Activated CD4-positive, alpha-beta T cell treated with anti-CD3 and anti-CD28 coated beads, Interleukin-2, amount 10 ng/mL, durations not matched to agents 7 days and 5 days (primary cell): ENCODE results near the gene SPC24. TPM values are rescaled to one million over a fixed set of nuclear protein-coding genes. Genes with fewer than 3 reads are reported as not detected.
"Not testable (repeated sequence)": the region's sequence is repeated elsewhere in the genome, so short reads cannot be mapped to it uniquely, and the experiment has no call there.

ENCODE experiments used
- CTCF ChIA-PET: fragments of 350-600 bp; sonication (Branson Sonifier 250); formaldehyde crosslinking; loops from one replicate; lab custom pipeline; 2021; ENCODE audit warnings: antibody characterized with exemption; lab: Charles Lee
- POLR2A ChIA-PET: fragments of 350-600 bp; sonication (Branson Sonifier 250); formaldehyde crosslinking; loops from one replicate; lab custom pipeline; 2021; ENCODE audit warnings: antibody characterized with exemption; lab: Charles Lee
- DNase-seq: peaks from one replicate; pipeline ENCODE4 v3.0.0-alpha.2; 2020
- H3K27ac Mint-ChIP-seq: one replicate; pipeline ENCODE4 v1.8.0; 2021; ENCODE audit warnings: mild to moderate bottlenecking, moderate library complexity, mixed read lengths
- H3K27me3 Mint-ChIP-seq: one replicate; pipeline ENCODE4 v1.8.0; 2021; ENCODE audit warnings: mixed read lengths
- H3K36me3 Mint-ChIP-seq: one replicate; pipeline ENCODE4 v1.8.0; 2021; ENCODE audit warnings: low read depth, mixed read lengths
- H3K4me1 Mint-ChIP-seq: one replicate; pipeline ENCODE4 v1.8.0; 2021; ENCODE audit warnings: mixed read lengths
- H3K4me3 Mint-ChIP-seq: one replicate; pipeline ENCODE4 v1.8.0; 2021; ENCODE audit warnings: mild to moderate bottlenecking, moderate library complexity, mixed read lengths
- H3K9me3 Mint-ChIP-seq: one replicate; pipeline ENCODE4 v1.8.0; 2021; ENCODE audit warnings: mixed read lengths
- microRNA-seq: library from miRNA; unstranded; fragments of <30 nt; microRNA quantifications from one replicate; pipeline ENCODE4 v1.2.0, GENCODE V29; 2021; ENCODE audit warnings: borderline microRNAs expressed, borderline replicate concordance
- total RNA-seq, 2 experiments: library from RNA; stranded (reverse); gene quantifications; one replicate each; pipeline ENCODE4 v1.2.3, GENCODE V29; 2021

SPC24 gene
- total RNA-seq, 2 experiments from 2014 or later, result 80.4 to 97.3 TPM

DNA sequence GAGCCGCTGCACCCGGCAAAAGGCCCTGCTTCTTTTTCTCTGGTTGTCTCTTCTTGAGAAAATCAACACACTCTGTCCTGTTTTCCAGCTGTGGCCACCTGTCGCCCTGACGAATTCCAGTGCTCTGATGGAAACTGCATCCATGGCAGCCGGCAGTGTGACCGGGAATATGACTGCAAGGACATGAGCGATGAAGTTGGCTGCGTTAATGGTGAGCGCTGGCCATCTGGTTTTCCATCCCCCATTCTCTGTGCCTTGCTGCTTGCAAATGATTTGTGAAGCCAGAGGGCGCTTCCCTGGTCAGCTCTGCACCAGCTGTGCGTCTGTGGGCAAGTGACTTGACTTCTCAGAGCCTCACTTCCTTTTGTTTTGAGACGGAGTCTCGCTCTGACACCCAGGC is 49.1 kb downstream of the SPC24 start:
- no peaks in the 10 kb centered on the region for H3K9me3 Mint-ChIP-seq
- H3K27ac Mint-ChIP-seq, result no peak overlapping the region
- no peak overlapping the region for H3K4me3 Mint-ChIP-seq
- no peaks in the 10 kb centered on the region for H3K27me3 Mint-ChIP-seq
- no peak for DNase-seq
- POLR2A ChIA-PET, result no interaction called here
- H3K4me1 Mint-ChIP-seq, result peaks cover 4% of the 10 kb centered on the region
- peaks cover 66% of the 10 kb centered on the region for H3K36me3 Mint-ChIP-seq
- CTCF ChIA-PET, result interaction anchor here (0.6 to 1.0 kb wide), 2 partner anchors 20 to 26 kb away, joined by 3 read pairs; no protein-coding TSS in a partner anchor

DNA sequence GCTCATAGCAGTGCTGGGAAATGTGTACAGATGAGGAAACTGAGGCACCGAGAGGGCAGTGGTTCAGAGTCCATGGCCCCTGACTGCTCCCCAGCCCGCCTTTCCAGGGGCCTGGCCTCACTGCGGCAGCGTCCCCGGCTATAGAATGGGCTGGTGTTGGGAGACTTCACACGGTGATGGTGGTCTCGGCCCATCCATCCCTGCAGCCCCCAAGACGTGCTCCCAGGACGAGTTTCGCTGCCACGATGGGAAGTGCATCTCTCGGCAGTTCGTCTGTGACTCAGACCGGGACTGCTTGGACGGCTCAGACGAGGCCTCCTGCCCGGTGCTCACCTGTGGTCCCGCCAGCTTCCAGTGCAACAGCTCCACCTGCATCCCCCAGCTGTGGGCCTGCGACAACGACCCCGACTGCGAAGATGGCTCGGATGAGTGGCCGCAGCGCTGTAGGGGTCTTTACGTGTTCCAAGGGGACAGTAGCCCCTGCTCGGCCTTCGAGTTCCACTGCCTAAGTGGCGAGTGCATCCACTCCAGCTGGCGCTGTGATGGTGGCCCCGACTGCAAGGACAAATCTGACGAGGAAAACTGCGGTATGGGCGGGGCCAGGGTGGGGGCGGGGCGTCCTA is 50.5 kb downstream of the SPC24 start:
- peaks cover 64% of the 10 kb centered on the region for H3K36me3 Mint-ChIP-seq
- POLR2A ChIA-PET, result no interaction called here
- CTCF ChIA-PET, result no interaction called here
- H3K4me1 Mint-ChIP-seq, result peaks cover 7% of the 10 kb centered on the region
- H3K27ac Mint-ChIP-seq, result no peak overlapping the region
- no peaks in the 10 kb centered on the region for H3K9me3 Mint-ChIP-seq
- H3K27me3 Mint-ChIP-seq, result no peaks in the 10 kb centered on the region
- no peak for DNase-seq
- no peak overlapping the region for H3K4me3 Mint-ChIP-seq

DNA sequence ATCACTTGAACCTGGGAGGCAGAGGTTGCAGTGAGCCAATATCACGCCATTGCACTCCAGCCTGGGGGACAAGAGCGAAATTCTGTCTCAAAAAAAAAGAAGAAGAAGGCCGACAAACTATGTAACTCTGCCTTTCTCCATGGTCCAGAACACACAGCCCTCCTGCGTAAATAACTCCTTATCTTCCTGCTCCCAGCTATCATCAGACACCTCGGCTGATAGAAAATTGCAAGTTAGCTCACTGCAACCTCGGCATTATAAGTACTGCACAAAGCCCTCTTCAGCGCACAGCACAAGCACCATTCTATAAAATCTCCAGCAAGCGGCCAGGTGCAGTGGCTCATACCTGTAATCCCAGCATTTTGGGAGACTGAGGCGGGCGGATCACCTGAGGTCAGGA is 51.9 kb downstream of the SPC24 start:
- Mint-ChIP-seq H3K36me3 (peaks cover 70% of the 10 kb centered on the region), H3K4me1 (peaks cover 16% of the 10 kb centered on the region)
- POLR2A ChIA-PET, H3K27ac Mint-ChIP-seq, H3K4me3 Mint-ChIP-seq, H3K9me3 Mint-ChIP-seq, DNase-seq, H3K27me3 Mint-ChIP-seq: not testable (repeated sequence)
- CTCF ChIA-PET, result interaction anchor here (1.1 kb wide), 1 partner anchor 25 kb away, joined by 4 read pairs; no protein-coding TSS in a partner anchor

DNA sequence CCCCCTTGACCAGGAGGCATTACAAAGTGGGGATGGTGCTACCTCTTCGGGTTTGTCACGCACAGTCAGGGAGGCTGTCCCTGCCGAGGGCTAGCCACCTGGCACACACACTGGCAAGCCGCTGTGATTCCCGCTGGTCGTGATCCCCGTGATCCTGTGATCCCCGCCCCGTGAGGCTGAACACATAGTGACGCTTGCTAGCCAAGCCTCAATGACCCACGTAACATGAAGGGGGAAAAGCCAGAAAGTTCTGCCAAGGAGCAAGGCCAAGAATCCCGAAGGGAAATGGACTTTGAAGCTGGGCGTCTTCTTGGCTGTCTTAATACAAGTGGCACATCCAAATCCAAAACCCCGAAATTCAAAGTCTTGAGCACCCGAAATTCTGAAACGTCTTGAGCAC is 52.6 kb downstream of the SPC24 start:
- no peak overlapping the region for H3K4me3 Mint-ChIP-seq
- ChIA-PET CTCF (interaction anchor here (1.1 kb wide), 1 partner anchor 25 kb away, joined by 4 read pairs; no protein-coding TSS in a partner anchor), POLR2A (no interaction called here)
- no peak for DNase-seq
- no peaks in the 10 kb centered on the region for H3K9me3 Mint-ChIP-seq
- peaks cover 16% of the 10 kb centered on the region for H3K4me1 Mint-ChIP-seq
- H3K27ac Mint-ChIP-seq, result no peak overlapping the region
- H3K36me3 Mint-ChIP-seq, result peaks cover 66% of the 10 kb centered on the region
- no peaks in the 10 kb centered on the region for H3K27me3 Mint-ChIP-seq

DNA sequence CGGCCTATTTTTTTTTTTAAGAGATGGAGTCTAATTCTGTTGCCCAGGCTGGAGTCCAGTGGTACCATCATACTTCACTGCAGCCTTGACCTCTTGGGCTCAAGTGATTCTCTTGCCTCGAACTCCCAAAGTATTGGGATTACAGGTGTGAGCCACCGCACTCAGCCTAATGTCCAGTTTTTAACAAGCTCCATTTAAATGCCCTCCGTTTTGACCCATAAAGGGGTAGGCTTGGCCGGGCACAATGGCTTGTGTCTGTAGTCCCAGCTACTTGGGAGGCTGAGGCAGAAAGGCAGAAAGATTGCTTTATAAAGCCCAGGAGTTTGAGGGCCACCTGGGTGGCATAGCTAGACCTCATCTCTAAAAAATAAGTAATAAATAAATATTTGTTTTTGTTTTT is 54.5 kb downstream of the SPC24 start:
- POLR2A ChIA-PET, result no interaction called here

DNA sequence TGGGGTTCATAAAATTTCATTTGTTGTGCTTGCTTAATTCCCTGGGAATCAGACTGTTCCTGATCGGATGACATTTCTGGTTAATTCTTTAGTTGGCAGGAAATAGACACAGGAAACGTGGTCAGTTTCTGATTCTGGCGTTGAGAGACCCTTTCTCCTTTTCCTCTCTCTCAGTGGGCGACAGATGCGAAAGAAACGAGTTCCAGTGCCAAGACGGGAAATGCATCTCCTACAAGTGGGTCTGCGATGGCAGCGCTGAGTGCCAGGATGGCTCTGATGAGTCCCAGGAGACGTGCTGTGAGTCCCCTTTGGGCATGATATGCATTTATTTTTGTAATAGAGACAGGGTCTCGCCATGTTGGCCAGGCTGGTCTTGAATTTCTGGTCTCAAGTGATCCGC is 55.5 kb downstream of the SPC24 start:
- no peak for DNase-seq
- Mint-ChIP-seq H3K4me3 (no peak overlapping the region), H3K27ac (peak overlapping the region; percentile 25), H3K9me3 (peaks cover 2% of the 10 kb centered on the region), H3K36me3 (peaks cover 75% of the 10 kb centered on the region), H3K27me3 (no peaks in the 10 kb centered on the region), H3K4me1 (peaks cover 36% of the 10 kb centered on the region)
- CTCF ChIA-PET, result interaction anchor here (0.7 to 1.1 kb wide), 3 partner anchors 7 to 55 kb away, joined by 3 to 4 read pairs (median 3); no protein-coding TSS in a partner anchor
- POLR2A ChIA-PET, result no interaction called here

More for the DNA sequence above, 54.5 kb downstream of the SPC24 start:
- Mint-ChIP-seq H3K9me3 (peaks cover 2% of the 10 kb centered on the region), H3K27ac (no peak overlapping the region), H3K36me3 (peaks cover 72% of the 10 kb centered on the region), H3K4me3 (no peak overlapping the region), H3K27me3 (no peaks in the 10 kb centered on the region), H3K4me1 (peaks cover 26% of the 10 kb centered on the region)
- CTCF ChIA-PET, result interaction anchor here (0.6 to 1.5 kb wide), 6 partner anchors 8 to 127 kb away, joined by 3 to 4 read pairs (median 3); no protein-coding TSS in a partner anchor
- DNase-seq, result no peak

DNA sequence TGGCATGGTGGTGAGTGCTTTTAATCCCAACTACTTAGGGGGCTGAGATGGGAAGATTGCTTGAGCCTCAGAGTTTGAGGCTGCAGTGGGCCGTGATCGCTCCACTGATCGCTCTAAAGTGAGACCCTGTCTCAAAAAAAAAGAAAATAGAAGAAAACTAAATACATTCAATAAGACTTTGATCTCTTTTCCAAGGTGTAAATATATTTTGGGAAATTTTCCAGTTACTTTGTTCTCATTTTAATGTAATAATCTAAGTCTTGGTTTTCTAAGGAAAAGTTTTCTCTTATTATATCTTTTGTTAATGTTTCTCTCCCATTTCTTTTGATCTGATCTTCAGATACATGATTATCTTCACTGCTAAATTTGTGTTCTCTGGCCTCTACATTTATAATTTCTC is 56.7 kb downstream of the SPC24 start:
- no peak for DNase-seq
- peaks cover 79% of the 10 kb centered on the region for H3K36me3 Mint-ChIP-seq
- no peak overlapping the region for H3K4me3 Mint-ChIP-seq
- H3K9me3 Mint-ChIP-seq, result peaks cover 2% of the 10 kb centered on the region
- ChIA-PET POLR2A (no interaction called here), CTCF (interaction anchor here (0.6 kb wide), 1 partner anchor 107 kb away, joined by 6 read pairs; no protein-coding TSS in a partner anchor)
- no peaks in the 10 kb centered on the region for H3K27me3 Mint-ChIP-seq
- peak overlapping the region; percentile 33 for H3K27ac Mint-ChIP-seq
- peaks cover 45% of the 10 kb centered on the region for H3K4me1 Mint-ChIP-seq

DNA sequence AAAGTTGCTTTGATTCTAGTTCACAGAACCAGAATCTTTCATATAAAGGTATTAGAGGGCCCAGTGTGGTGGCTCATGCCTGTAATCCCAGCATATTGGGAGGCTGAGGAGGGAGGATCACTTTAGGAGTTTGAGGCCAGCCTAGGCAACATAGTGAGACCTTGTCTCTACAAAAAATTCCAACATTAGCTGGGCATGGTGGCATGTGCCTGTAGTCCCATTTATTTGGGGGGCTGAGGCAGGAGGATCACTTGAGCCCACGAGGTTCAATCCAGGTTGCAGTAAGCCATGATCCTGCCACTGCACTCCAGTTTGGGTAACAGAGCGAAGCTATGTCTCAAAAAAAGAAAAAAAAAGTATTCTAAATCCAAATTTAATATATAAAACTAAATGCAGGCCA is 57.3 kb downstream of the SPC24 start:
- POLR2A ChIA-PET, result no interaction called here
- no peak for DNase-seq
- Mint-ChIP-seq H3K4me1 (peaks cover 48% of the 10 kb centered on the region), H3K9me3 (peaks cover 2% of the 10 kb centered on the region), H3K4me3 (no peak overlapping the region), H3K27ac (no peak overlapping the region), H3K27me3 (no peaks in the 10 kb centered on the region), H3K36me3 (peaks cover 79% of the 10 kb centered on the region)
- CTCF ChIA-PET, result interaction anchor here (0.6 kb wide), 1 partner anchor 106 kb away, joined by 6 read pairs; no protein-coding TSS in a partner anchor

DNA sequence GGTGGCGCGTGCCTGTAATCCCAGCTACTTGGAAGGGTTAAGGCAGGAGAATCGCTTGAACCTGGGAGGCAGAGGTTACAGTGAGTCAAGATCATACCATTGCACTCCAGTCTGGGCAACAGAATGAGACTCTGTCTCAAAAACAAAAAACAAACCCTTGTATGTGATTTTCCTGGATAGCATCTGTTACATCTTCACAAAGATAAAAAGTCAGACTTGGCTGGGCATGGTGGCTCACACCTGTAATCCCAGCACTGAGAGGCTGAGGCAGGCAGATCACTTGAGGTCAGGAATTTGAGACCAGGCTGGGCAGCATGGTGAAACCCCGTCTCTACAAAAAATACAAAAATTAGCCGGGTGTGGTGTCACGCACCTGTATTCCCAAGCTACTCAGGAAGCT is 58.2 kb downstream of the SPC24 start:
- H3K4me3 Mint-ChIP-seq, H3K9me3 Mint-ChIP-seq, H3K27me3 Mint-ChIP-seq, DNase-seq, POLR2A ChIA-PET: not testable (repeated sequence)
- peaks cover 79% of the 10 kb centered on the region for H3K36me3 Mint-ChIP-seq
- H3K4me1 Mint-ChIP-seq, result peaks cover 58% of the 10 kb centered on the region
- H3K27ac Mint-ChIP-seq, result peak overlapping the region; percentile 36
- CTCF ChIA-PET, result interaction anchor here (0.7 to 2.3 kb wide), 3 partner anchors 62 to 229 kb away, joined by 3 to 6 read pairs (median 3); no protein-coding TSS in a partner anchor

DNA sequence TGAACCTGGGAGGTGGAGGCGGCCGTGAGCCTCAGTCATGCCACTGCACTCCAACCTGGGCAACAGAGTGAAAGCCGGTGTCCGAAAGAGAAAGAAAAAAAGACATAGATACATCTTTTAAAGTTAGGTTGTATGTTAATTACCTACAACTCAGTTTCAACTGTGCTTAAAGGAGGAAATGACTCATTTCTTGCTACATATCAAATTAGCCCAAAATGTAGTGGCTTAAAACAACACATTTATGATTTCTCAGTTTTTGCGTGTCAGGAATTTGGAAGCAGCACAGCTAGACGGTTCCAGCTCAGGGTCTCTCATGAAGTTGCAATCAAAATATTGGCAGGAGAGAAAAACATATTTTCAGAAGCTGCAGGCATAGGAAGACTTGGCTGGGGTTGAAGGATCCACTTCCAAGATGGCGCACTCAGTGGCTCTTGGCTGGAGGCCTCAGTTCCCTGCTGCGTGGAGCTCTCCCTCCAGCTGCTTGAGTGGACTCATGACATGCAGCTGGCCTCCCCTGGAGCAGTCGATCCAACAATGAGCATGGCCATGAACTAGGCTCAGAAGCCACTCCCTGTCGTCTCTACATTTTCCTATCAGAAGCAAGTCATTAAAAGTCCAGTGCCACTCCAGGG is 59.3 kb downstream of the SPC24 start:
- Mint-ChIP-seq H3K36me3 (peaks cover 84% of the 10 kb centered on the region), H3K27me3 (no peaks in the 10 kb centered on the region), H3K9me3 (peaks cover 2% of the 10 kb centered on the region), H3K27ac (peak overlapping the region; percentile 95), H3K4me3 (peak overlapping the region; percentile 62), H3K4me1 (peaks cover 66% of the 10 kb centered on the region)
- DNase-seq, result peak; percentile 36
- ChIA-PET CTCF (interaction anchor here (1.3 to 2.3 kb wide), 2 partner anchors 13 to 61 kb away, joined by 3 to 6 read pairs; no protein-coding TSS in a partner anchor), POLR2A (interaction anchor here (0.5 kb wide), 1 partner anchor 16 kb away, joined by 3 read pairs; no protein-coding TSS in a partner anchor)

Small RNAs within 50 kb of the gene (microRNA-seq; reads per million reads assigned to microRNA genes)
- 0.84 reads per million for gene MIR6886

Other genes with a start within 250 kb of the SPC24 start
- 10 to 100 TPM; 19.9 to 23.3 TPM for gene YIPF2, start 227.1 kb downstream of the SPC24 start, total RNA-seq
- 10 to 100 TPM; 17.5 to 22.3 TPM for gene TIMM29, start 227.0 kb downstream of the SPC24 start, total RNA-seq
- 100 to 1,000 TPM; 111 to 115 TPM for gene SMARCA4, start 194.8 kb downstream of the SPC24 start, total RNA-seq
- gene LDLR, start 66.3 kb downstream of the SPC24 start, total RNA-seq, result 10 to 100 TPM; 93.0 to 97.1 TPM
- gene KANK2, start 41.8 kb upstream of the SPC24 start, total RNA-seq, result 1 to 10 TPM; 2.0 to 2.6 TPM
- gene ANGPTL8, start 83.8 kb upstream of the SPC24 start, total RNA-seq, result not detected
- gene DOCK6, start 106.7 kb upstream of the SPC24 start, total RNA-seq, result not detected
- not detected for gene TSPAN16, start 140.4 kb upstream of the SPC24 start, total RNA-seq
- gene RAB3D, start 183.9 kb upstream of the SPC24 start, total RNA-seq, result 1 to 10 TPM; 3.2 to 3.6 TPM
- 10 to 100 TPM; 25.9 to 26.7 TPM for gene TMEM205, start 190.5 kb upstream of the SPC24 start, total RNA-seq
- gene CCDC159, start 190.7 kb upstream of the SPC24 start, total RNA-seq, result 10 to 100 TPM; 18.0 to 20.5 TPM
- gene PLPPR2, start 199.7 kb upstream of the SPC24 start, total RNA-seq, result 1 to 10 TPM; 1.3 to 1.9 TPM
- 1 to 10 TPM; 2.9 to 3.5 TPM for gene SWSAP1, start 218.9 kb upstream of the SPC24 start, total RNA-seq
- 1 to 10 TPM; 5.4 to 5.8 TPM for gene EPOR, start 228.5 kb upstream of the SPC24 start, total RNA-seq